Measurements from ENCODE around the gene CCDC70.

Gene CCDC70

GRCh38 chr13:51912091-51912490 is 50.3 kb downstream of the CCDC70 start:
- DNase-seq, result peak; percentile 39 to 60

- no peak for DNase-seq
Measured at GRCh38 chr13:51912511-51913225, 50.9 kb downstream of the CCDC70 start.

GRCh38 chr13:51913421-51914136 is 51.8 kb downstream of the CCDC70 start:
- no peak for DNase-seq

GRCh38 chr13:51914137-51914493 is 52.3 kb downstream of the CCDC70 start:
- DNase-seq, result no peak
